ENCODE measurements around the gene ADGRL3.

GRCh38 chr4:62057031-62057430 is 856.9 kb downstream of the ADGRL3 start:
- TF ChIP-seq CTCF (IDR thresholded peaks at IDR 0.05) (no peak), POLR2A (IDR thresholded peaks at IDR 0.05) (no peak)

Measured in adrenal gland (tissue), 5 donors.